Measurements from ENCODE around the gene PJA2.

The PJA2 gene

DNA sequence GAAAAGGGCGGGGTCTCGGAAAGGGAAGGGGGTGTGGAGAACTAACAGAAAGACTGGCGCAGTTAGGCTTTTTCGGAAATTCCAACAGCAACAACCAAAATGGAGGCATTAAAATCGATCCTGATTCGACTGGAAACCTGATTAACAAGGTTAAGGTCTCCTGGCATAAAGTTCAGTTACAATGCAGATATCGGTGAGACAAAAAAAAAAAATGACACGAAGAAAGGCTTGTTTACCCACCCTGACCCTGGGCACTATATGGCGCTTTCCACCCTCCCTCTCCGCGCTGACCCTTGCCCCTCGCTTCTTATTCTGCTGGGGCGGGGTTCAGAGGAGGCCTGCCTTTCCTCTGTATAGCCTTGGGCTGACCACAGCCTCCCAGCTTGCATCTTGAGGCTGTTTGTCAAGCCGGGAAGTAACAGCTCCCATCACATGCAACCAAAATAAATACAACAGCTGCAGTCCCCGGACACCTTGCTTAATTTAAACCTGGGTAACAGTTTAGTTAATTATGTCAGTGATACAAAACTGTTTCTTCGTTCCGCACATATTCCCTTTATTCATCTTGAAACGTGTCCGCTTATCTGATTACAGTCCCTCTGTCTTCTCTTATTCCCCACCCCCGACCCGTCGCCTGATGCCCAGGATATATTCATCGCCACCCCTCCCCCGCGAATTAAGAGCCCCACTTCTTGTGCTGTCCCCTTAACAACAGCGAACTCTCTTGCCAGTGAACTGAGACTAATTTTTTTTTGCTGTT is 795 bp upstream of the PJA2 start:
- no peaks in the 10 kb centered on the region for H3K9me3 ChIP-seq (ENCODE audit: control insufficient read depth, low read length)
- no peaks in the 10 kb centered on the region for H3K36me3 ChIP-seq (ENCODE audit: control insufficient read depth, insufficient read depth, low read length)
- H3K27ac ChIP-seq (ENCODE audit: insufficient read depth, low read depth, low read length, poor library complexity, severe bottlenecking): peak overlapping the region; percentile 93
- WGBS, 2 experiments: 2% methylated on average over 25 to 26 of the region's 26 CpGs
- no peaks in the 10 kb centered on the region for H3K27me3 ChIP-seq (ENCODE audit: control insufficient read depth, insufficient read depth, low read length, poor library complexity, severe bottlenecking)
- H3K4me3 ChIP-seq (ENCODE audit: insufficient read depth, low read depth, low read length): peak overlapping the region; percentile 42
- H3K4me1 ChIP-seq (ENCODE audit: control insufficient read depth, insufficient read depth, low read length): peaks cover 21% of the 10 kb centered on the region

DNA sequence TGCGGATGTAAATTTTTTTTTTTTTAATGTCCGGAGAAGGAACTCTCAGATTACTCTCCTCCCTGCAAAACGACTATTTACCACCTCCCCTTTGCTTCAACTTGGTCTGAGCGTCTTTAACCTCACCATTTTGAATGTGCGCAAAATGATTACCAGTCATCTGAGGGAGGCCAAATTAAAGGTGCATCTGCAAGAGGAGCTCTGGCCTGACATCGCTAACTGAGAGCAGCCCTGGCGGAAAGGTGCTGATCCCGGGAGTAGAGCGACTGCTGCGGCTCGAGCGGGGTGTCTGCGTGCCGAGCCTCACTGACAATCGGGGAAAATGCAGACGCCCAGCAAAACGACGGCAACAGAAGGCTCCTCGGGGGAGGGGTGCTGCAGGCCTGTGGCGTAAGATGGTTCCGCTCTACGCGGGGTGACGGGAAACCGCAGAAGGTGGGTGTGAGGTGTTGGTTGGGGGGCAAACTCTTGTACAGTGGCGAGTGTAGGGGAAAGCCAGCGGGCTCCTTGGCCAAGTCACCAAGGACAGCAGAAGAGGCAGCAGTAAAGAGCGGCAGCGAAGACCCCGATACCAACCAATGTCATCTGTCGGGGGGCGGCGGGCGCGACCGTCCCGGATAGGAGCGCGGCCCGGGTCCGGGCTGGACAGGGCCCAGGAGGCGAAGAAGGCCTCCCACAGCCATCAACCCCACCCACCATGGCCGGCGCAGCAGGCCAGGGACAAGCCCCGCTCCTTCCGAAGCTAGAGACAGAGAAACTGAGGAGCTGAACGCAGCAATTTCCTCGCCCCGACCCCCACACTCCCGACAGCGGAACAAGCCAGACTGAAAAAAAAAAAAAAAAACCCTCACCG is 557 bp downstream of the PJA2 start:
- 0% methylated on average over 51 to 52 of the region's 52 CpGs for WGBS, 2 experiments

DNA sequence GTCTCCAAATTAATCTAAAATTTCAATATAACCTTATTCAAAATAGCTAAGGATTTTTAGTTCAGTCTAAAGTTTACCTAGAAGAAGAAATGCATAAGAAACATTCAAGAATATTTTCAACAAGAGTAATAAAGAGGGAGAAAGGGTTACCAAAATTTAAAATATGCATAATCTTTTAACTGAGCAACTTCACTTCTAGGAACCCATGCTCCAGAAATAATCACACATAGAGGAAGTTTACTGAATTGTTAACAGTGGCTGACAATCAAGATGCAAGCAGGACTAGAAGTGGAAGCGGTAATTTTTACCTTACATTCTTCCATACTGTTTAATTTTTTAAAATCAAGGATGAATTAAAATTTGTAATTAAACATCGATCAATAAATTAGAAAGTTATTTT is 1.9 kb downstream of the PJA2 start:
- no peaks in the 10 kb centered on the region for H3K9me3 ChIP-seq (ENCODE audit: control insufficient read depth, low read length)
- no peak overlapping the region for H3K27ac ChIP-seq (ENCODE audit: insufficient read depth, low read depth, low read length, poor library complexity, severe bottlenecking)
- no peaks in the 10 kb centered on the region for H3K36me3 ChIP-seq (ENCODE audit: control insufficient read depth, insufficient read depth, low read length)
- no CpG with 5 or more reads among the region's 2 CpGs for WGBS, 2 experiments
- peak overlapping the region; percentile 73 for H3K4me3 ChIP-seq (ENCODE audit: insufficient read depth, low read depth, low read length)
- no peaks in the 10 kb centered on the region for H3K27me3 ChIP-seq (ENCODE audit: control insufficient read depth, insufficient read depth, low read length, poor library complexity, severe bottlenecking)
- peaks cover 16% of the 10 kb centered on the region for H3K4me1 ChIP-seq (ENCODE audit: control insufficient read depth, insufficient read depth, low read length)

More for the DNA sequence above, 557 bp downstream of the PJA2 start:
- no peaks in the 10 kb centered on the region for H3K9me3 ChIP-seq (ENCODE audit: control insufficient read depth, low read length)
- H3K4me1 ChIP-seq (ENCODE audit: control insufficient read depth, insufficient read depth, low read length): peaks cover 21% of the 10 kb centered on the region
- peak overlapping the region; percentile 73 for H3K4me3 ChIP-seq (ENCODE audit: insufficient read depth, low read depth, low read length)
- no peaks in the 10 kb centered on the region for H3K27me3 ChIP-seq (ENCODE audit: control insufficient read depth, insufficient read depth, low read length, poor library complexity, severe bottlenecking)
- H3K27ac ChIP-seq (ENCODE audit: insufficient read depth, low read depth, low read length, poor library complexity, severe bottlenecking): peak overlapping the region; percentile 91
- no peaks in the 10 kb centered on the region for H3K36me3 ChIP-seq (ENCODE audit: control insufficient read depth, insufficient read depth, low read length)

DNA sequence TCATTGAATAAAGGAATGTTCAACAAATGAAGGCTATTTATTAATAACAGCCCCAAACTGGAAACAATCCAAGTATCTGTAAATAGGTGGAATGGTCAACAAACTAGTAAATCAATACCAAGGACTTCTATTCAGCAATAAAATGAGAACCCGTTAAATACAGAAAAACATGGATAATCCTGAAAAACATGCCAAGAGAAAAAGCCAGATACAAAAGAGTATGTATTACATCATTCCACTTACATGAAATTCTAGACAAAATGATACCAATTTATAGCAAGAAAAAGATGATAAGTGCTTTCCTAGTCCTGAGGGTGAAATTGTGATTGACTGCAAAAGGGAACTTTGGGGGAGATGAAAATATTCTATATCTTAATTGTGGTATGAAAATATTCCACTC is 3.1 kb downstream of the PJA2 start:
- peaks cover 9% of the 10 kb centered on the region for H3K4me1 ChIP-seq (ENCODE audit: control insufficient read depth, insufficient read depth, low read length)
- no peaks in the 10 kb centered on the region for H3K27me3 ChIP-seq (ENCODE audit: control insufficient read depth, insufficient read depth, low read length, poor library complexity, severe bottlenecking)
- H3K36me3 ChIP-seq (ENCODE audit: control insufficient read depth, insufficient read depth, low read length): no peaks in the 10 kb centered on the region
- WGBS, 2 experiments: 88% methylated on average over 1 of the region's 1 CpG; no CpG with 5 or more reads in 1 of the 2 experiments
- H3K9me3 ChIP-seq (ENCODE audit: control insufficient read depth, low read length): no peaks in the 10 kb centered on the region
- no peak overlapping the region for H3K27ac ChIP-seq (ENCODE audit: insufficient read depth, low read depth, low read length, poor library complexity, severe bottlenecking)
- no peak overlapping the region for H3K4me3 ChIP-seq (ENCODE audit: insufficient read depth, low read depth, low read length)

DNA sequence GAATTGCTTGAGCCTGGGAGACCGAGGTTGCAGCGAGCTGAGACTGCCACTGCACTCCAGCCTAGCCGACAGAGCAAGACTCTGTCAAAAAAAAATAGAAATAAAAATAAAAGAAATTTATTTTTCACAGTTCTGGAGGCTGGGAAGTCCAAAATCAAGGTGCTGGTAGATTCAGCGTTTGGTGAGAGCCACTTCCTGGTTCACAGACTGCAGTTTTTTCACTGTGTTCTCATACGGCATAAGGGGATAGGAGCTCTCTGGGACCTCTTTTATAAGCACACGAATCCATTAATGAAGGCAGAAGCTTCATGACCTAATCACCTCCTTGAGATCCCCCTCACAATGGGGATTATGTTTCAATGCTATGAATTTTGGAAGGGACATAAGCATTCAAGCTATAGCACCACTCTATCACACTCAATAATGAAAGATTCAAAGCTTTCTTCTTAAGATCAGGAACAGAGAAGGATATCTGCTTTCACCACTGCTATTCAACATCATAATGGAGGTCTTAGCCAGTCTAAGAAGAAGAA is 5.3 kb downstream of the PJA2 start:
- H3K4me1 ChIP-seq (ENCODE audit: control insufficient read depth, insufficient read depth, low read length): no peaks in the 10 kb centered on the region
- no peak overlapping the region for H3K4me3 ChIP-seq (ENCODE audit: insufficient read depth, low read depth, low read length)
- H3K36me3 ChIP-seq (ENCODE audit: control insufficient read depth, insufficient read depth, low read length): no peaks in the 10 kb centered on the region
- H3K27ac ChIP-seq (ENCODE audit: insufficient read depth, low read depth, low read length, poor library complexity, severe bottlenecking): no peak overlapping the region
- H3K27me3 ChIP-seq (ENCODE audit: control insufficient read depth, insufficient read depth, low read length, poor library complexity, severe bottlenecking): no peaks in the 10 kb centered on the region
- WGBS, 2 experiments: 77 to 79% methylated on average over 5 to 6 of the region's 6 CpGs
- H3K9me3 ChIP-seq (ENCODE audit: control insufficient read depth, low read length): no peaks in the 10 kb centered on the region

DNA sequence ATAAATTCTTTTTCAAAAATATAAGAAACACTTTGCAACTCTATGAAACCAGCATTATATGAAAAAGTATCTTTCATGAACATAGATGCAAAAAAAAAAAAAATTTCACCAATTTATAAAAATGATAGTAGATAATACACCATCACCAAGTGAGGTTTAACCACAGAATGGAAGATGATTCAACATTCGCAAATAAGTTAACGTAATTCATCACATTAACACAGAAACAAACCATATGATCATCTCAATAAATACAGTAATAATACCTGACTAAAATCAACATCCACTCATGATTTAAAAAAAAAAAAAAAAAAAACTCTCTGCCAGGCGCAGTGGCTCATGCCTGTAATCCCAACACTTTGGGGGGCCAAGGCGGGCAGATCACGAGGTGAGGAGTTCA is 6.3 kb downstream of the PJA2 start:
- H3K4me1 ChIP-seq (ENCODE audit: control insufficient read depth, insufficient read depth, low read length): no peaks in the 10 kb centered on the region
- no peaks in the 10 kb centered on the region for H3K36me3 ChIP-seq (ENCODE audit: control insufficient read depth, insufficient read depth, low read length)
- 87 to 94% methylated on average over 5 of the region's 5 CpGs for WGBS, 2 experiments
- no peak overlapping the region for H3K27ac ChIP-seq (ENCODE audit: insufficient read depth, low read depth, low read length, poor library complexity, severe bottlenecking)
- no peaks in the 10 kb centered on the region for H3K9me3 ChIP-seq (ENCODE audit: control insufficient read depth, low read length)
- no peaks in the 10 kb centered on the region for H3K27me3 ChIP-seq (ENCODE audit: control insufficient read depth, insufficient read depth, low read length, poor library complexity, severe bottlenecking)
- no peak overlapping the region for H3K4me3 ChIP-seq (ENCODE audit: insufficient read depth, low read depth, low read length)

DNA sequence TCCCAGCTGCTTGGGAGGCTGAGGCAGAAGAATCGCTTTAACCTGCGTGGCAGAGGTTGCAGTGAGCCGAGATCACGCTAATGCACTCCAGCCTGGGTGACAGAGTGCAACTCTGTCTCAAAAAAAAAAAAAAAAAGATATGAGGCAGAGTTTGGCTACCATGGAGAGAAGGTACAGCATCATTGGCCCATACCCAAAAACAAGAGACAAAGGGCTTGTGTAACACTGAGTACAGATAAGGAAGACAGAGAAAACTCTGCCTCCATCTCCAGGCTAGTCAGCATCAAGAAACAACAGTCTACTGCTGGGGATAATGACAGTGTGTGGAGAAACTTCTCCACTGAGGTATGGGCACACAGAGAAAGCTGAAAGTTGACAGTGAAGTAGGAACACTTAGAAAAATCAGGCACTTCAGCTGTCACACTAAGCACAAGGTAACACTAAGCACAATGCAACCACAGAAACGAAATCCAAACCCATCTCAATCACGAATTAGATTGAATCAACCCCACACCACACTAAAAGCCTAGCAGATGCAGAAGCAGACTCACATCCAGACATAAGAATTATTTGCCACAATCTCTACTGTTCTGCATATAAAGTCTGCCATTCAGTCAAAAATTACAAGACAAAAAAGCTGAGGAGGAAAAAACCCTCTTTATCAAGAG is 10.5 kb downstream of the PJA2 start:
- 91 to 96% methylated on average over 6 of the region's 6 CpGs for WGBS, 2 experiments
- no peaks in the 10 kb centered on the region for H3K9me3 ChIP-seq (ENCODE audit: control insufficient read depth, low read length)
- H3K36me3 ChIP-seq (ENCODE audit: control insufficient read depth, insufficient read depth, low read length): no peaks in the 10 kb centered on the region
- no peaks in the 10 kb centered on the region for H3K4me1 ChIP-seq (ENCODE audit: control insufficient read depth, insufficient read depth, low read length)
- no peaks in the 10 kb centered on the region for H3K27me3 ChIP-seq (ENCODE audit: control insufficient read depth, insufficient read depth, low read length, poor library complexity, severe bottlenecking)
- no peak overlapping the region for H3K27ac ChIP-seq (ENCODE audit: insufficient read depth, low read depth, low read length, poor library complexity, severe bottlenecking)
- H3K4me3 ChIP-seq (ENCODE audit: insufficient read depth, low read depth, low read length): no peak overlapping the region

DNA sequence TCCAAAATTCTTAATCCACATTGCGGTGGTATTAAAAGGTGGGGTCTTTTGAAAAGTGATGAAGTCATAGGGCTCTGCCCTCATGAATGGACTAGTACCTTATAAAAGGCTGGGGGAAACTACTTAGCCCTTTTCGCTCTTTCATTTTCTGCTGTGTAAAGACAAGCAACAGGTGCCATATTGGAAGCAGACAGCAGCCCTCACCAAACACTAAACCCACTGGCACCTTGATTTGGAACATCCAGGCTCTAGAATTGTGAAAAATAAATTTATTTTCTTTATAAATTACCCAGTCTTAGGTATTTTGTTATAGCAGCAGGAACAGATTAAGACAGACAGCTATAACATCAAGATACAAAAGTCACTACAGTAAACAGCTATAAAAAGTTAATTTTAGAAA is 12.8 kb downstream of the PJA2 start:
- no peak overlapping the region for H3K4me3 ChIP-seq (ENCODE audit: insufficient read depth, low read depth, low read length)
- H3K9me3 ChIP-seq (ENCODE audit: control insufficient read depth, low read length): no peaks in the 10 kb centered on the region
- H3K27ac ChIP-seq (ENCODE audit: insufficient read depth, low read depth, low read length, poor library complexity, severe bottlenecking): no peak overlapping the region
- WGBS, 2 experiments: 46 to 47% methylated on average over 2 of the region's 2 CpGs
- H3K27me3 ChIP-seq (ENCODE audit: control insufficient read depth, insufficient read depth, low read length, poor library complexity, severe bottlenecking): no peaks in the 10 kb centered on the region
- no peaks in the 10 kb centered on the region for H3K36me3 ChIP-seq (ENCODE audit: control insufficient read depth, insufficient read depth, low read length)
- H3K4me1 ChIP-seq (ENCODE audit: control insufficient read depth, insufficient read depth, low read length): no peaks in the 10 kb centered on the region

DNA sequence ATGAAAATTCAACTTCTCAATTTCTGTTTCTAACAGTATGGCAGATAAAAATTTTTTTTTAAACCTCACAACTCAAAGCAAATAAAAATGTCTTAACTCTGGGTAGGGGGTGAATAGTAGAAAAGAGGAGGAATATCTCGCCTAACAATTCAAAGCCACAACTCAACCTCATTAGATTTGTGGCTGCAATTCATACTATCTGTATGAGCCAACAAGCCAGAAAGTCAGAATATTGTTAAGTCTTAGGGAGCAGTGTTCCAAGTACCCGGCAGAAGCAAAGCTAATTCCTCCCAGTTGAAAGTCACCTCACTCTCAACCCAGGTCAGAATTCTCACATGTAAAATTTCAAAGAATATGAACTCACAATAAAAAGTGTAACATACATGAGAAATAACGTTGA is 15.0 kb downstream of the PJA2 start:
- Histone ChIP-seq H3K27ac (ENCODE audit: insufficient read depth, low read depth, low read length, poor library complexity, severe bottlenecking) (no peak overlapping the region), H3K9me3 (ENCODE audit: control insufficient read depth, low read length) (no peaks in the 10 kb centered on the region), H3K4me1 (ENCODE audit: control insufficient read depth, insufficient read depth, low read length) (no peaks in the 10 kb centered on the region), H3K27me3 (ENCODE audit: control insufficient read depth, insufficient read depth, low read length, poor library complexity, severe bottlenecking) (no peaks in the 10 kb centered on the region), H3K4me3 (ENCODE audit: insufficient read depth, low read depth, low read length) (no peak overlapping the region), H3K36me3 (ENCODE audit: control insufficient read depth, insufficient read depth, low read length) (no peaks in the 10 kb centered on the region)
- WGBS, 2 experiments: 0 to 50% methylated on average over 1 to 2 of the region's 3 CpGs

DNA sequence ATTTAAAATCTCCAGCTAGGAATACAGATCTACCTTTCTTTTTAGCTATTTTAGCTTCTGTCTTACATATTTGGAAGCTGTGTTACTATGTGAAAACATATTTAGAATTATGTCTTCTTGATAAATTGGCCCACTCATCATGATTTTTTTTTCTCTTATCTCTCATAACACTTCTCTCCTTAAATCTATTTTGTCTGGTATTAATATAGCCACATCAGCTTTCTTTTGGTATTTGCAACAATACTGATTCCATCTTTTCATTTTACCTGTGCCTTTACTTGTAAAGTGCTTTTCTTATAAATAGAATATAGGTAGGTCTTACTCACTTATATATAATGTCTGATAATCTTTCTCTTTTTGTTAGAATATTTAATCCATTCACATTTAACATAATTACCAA is 19.6 kb downstream of the PJA2 start:
- H3K27ac ChIP-seq (ENCODE audit: insufficient read depth, low read depth, low read length, poor library complexity, severe bottlenecking): no peak overlapping the region
- H3K4me1 ChIP-seq (ENCODE audit: control insufficient read depth, insufficient read depth, low read length): no peaks in the 10 kb centered on the region
- H3K27me3 ChIP-seq (ENCODE audit: control insufficient read depth, insufficient read depth, low read length, poor library complexity, severe bottlenecking): no peaks in the 10 kb centered on the region
- no peak overlapping the region for H3K4me3 ChIP-seq (ENCODE audit: insufficient read depth, low read depth, low read length)
- no peaks in the 10 kb centered on the region for H3K9me3 ChIP-seq (ENCODE audit: control insufficient read depth, low read length)
- H3K36me3 ChIP-seq (ENCODE audit: control insufficient read depth, insufficient read depth, low read length): no peaks in the 10 kb centered on the region

Measured in ectodermal cell (in vitro differentiated cells).